CD4-positive, alpha-beta T cell treated with Interleukin-2 at 100 ng/mL for 4 hours (primary cell): ENCODE data around the gene AZI2.

Experiments used
- DNase-seq: peaks from one replicate; pipeline ENCODE4 v3.0.0-alpha.2; 2020; ENCODE audit warnings: low spot score

AZI2 gene

GRCh38 chr3:28348629-28349468 is at the start of gene AZI2, which contains the start of gene ZCWPW2:
Gene AZI2, minus strand, starts transcription at chr3:28348824. Its CDS starts 8,207 bp downstream, at chr3:28340617.
Gene ZCWPW2, plus strand, starts transcription at chr3:28348721. Its CDS starts 64,348 bp downstream, at chr3:28413069.
- DNase-seq: peak; percentile 90

GRCh38 chr3:28388978-28389377 is 40.4 kb upstream of the AZI2 start:
- DNase-seq: no peak

GRCh38 chr3:28386049-28386448 is 37.4 kb upstream of the AZI2 start:
- no peak for DNase-seq

GRCh38 chr3:28376424-28376823 is 27.8 kb upstream of the AZI2 start:
- DNase-seq: no peak

GRCh38 chr3:28349469-28350000 is 911 bp upstream of the AZI2 start:
- no peak for DNase-seq

GRCh38 chr3:28348265-28348628 is 377 bp downstream of the AZI2 start:
- no peak for DNase-seq

GRCh38 chr3:28347374-28348264 is 1.0 kb downstream of the AZI2 start:
- DNase-seq: peak; percentile 8

GRCh38 chr3:28345690-28346089 is 2.9 kb downstream of the AZI2 start:
- no peak for DNase-seq

- DNase-seq: no peak
Observed at GRCh38 chr3:28343144-28343543, 5.5 kb downstream of the AZI2 start.

GRCh38 chr3:28337230-28337629 is 11.4 kb downstream of the AZI2 start:
- no peak for DNase-seq

GRCh38 chr3:28335246-28335645 is 13.4 kb downstream of the AZI2 start:
- DNase-seq: no peak

- DNase-seq: no peak
Observed at GRCh38 chr3:28334552-28334951, 14.1 kb downstream of the AZI2 start.

- peak; percentile 66 for DNase-seq
Observed at GRCh38 chr3:28328188-28329151, 20.2 kb downstream of the AZI2 start.

GRCh38 chr3:28326458-28326926 is 22.1 kb downstream of the AZI2 start:
- peak; percentile 84 for DNase-seq

GRCh38 chr3:28322464-28322863 is 26.2 kb downstream of the AZI2 start:
- no peak for DNase-seq

GRCh38 chr3:28320981-28321380 is 27.6 kb downstream of the AZI2 start:
- no peak for DNase-seq

GRCh38 chr3:28317438-28318022 is 31.1 kb downstream of the AZI2 start:
- DNase-seq: peak; percentile 77

GRCh38 chr3:28316226-28316625 is 32.4 kb downstream of the AZI2 start:
- DNase-seq: no peak

GRCh38 chr3:28315711-28316110 is 32.9 kb downstream of the AZI2 start:
- no peak for DNase-seq

GRCh38 chr3:28308196-28308595 is 40.4 kb downstream of the AZI2 start:
- DNase-seq: no peak

- DNase-seq: no peak
Observed at GRCh38 chr3:28301688-28302087, 46.9 kb downstream of the AZI2 start.
